Thyroid gland (tissue), 4 donors: ENCODE measurements around the gene NTPCR.

Experiments used
- CTCF ChIP-seq, 6 experiments: fragments of 200-600 bp in 3 of 6; fragments of 450-650 bp in 3 of 6; sonication (generic) in 3 of 6; IDR thresholded peaks; one replicate each; pipeline ENCODE4 v1.5.1; 2016 to 2019; ENCODE audit warnings: antibody characterized with exemption in 6 of 6, mild to moderate bottlenecking in 2 of 6, inconsistent platforms in 1 of 6, moderate library complexity in 1 of 6
- POLR2A ChIP-seq, 2 donors: fragments of 450-650 bp; IDR thresholded peaks; one replicate each; pipeline ENCODE4 v1.6.1; 2017; ENCODE audit warnings: antibody characterized with exemption in 2 of 2, mild to moderate bottlenecking in 2 of 2, moderate library complexity in 1 of 2

DNA sequence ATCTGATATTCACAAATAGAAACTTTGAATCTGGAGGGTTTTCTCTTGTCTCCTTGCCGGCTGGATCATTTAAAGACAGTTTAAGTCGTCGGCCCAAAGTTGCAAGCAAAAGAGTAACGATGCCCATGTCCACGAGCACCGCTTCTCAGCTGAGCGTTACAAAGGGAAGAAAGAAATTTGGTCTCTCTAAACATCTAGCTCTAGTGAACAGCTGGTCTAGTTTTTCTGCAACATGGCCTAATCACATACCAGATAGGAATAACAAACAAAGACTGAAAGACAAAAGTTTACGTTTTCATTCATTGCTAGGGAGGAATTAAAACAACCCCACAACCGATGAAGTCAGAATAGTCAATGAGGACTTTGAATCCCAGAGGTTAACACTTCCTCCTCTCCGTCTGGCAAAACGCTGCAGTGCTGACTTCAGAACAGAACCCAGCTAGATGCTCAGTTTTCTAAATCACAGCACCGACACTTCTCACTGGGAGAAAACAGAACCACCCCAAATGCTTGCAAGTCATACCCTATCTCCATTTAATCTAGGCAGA, 69.4 kb downstream of the NTPCR start:
- TF ChIP-seq CTCF (IDR thresholded peaks at IDR 0.05): no peak
- no peak for TF ChIP-seq POLR2A (IDR thresholded peaks at IDR 0.05)
